OCI-LY3 (cell line): ENCODE results near the gene RIPPLY3.

Experiments
- EZH2phosphoT487 ChIP-seq: fragments of 200-600 bp; shearing (Covaris generic); IDR thresholded peaks from 2 replicates; pipeline ENCODE4 v1.6.1; 2018; ENCODE audit warnings: antibody characterized with exemption, mixed run types, low read depth
- TF ChIP-seq, protein P1 (sequence below): fragments of 200-600, 300-600 bp; sonication (generic); IDR thresholded peaks from 2 replicates; pipeline ENCODE4 v1.5.1; 2014; ENCODE audit warnings: antibody characterized with exemption, low read length, low read depth

DNA sequence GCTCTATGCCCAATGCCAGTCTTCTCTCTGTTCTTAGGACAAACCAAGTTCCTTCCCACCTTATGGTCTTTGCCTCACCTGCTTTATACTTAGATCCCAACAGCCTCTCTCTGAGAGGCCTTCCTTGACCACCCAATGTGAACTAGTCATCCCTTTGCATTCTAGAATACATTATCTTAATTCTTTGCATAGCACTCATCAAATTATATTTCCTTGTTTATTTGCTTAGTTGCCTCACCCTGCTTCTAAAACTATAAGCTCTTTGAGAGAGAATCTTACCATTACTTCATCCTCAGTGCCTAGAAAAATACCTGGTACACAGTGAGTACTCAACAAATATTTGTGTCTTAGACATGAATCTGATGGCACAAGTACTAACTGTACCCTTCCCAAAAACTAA, 58.3 kb downstream of the RIPPLY3 start:
- TF ChIP-seq, protein P1, sequence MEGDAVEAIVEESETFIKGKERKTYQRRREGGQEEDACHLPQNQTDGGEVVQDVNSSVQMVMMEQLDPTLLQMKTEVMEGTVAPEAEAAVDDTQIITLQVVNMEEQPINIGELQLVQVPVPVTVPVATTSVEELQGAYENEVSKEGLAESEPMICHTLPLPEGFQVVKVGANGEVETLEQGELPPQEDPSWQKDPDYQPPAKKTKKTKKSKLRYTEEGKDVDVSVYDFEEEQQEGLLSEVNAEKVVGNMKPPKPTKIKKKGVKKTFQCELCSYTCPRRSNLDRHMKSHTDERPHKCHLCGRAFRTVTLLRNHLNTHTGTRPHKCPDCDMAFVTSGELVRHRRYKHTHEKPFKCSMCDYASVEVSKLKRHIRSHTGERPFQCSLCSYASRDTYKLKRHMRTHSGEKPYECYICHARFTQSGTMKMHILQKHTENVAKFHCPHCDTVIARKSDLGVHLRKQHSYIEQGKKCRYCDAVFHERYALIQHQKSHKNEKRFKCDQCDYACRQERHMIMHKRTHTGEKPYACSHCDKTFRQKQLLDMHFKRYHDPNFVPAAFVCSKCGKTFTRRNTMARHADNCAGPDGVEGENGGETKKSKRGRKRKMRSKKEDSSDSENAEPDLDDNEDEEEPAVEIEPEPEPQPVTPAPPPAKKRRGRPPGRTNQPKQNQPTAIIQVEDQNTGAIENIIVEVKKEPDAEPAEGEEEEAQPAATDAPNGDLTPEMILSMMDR = no peak
- TF ChIP-seq EZH2phosphoT487 = no peak
